ENCODE measurements around the gene ETNPPL.

The ETNPPL gene

GRCh38 chr4:108700081-108700757 is 62.6 kb downstream of the ETNPPL start:
- no peak for TF ChIP-seq POLR2A (IDR thresholded peaks at IDR 0.05; ENCODE audit: low read length)
- TF ChIP-seq GATA1 (IDR thresholded peaks at IDR 0.05; ENCODE audit: low read depth, low read length) = no peak
- DNase-seq = no peak

- TF ChIP-seq POLR2A (IDR thresholded peaks at IDR 0.05; ENCODE audit: low read length) (no peak), GATA1 (IDR thresholded peaks at IDR 0.05; ENCODE audit: low read depth, low read length) (no peak)
- no peak for DNase-seq
Observed at GRCh38 chr4:108696160-108696559, 66.7 kb downstream of the ETNPPL start.

- TF ChIP-seq GATA1 (IDR thresholded peaks at IDR 0.05; ENCODE audit: low read depth, low read length) (no peak), POLR2A (IDR thresholded peaks at IDR 0.05; ENCODE audit: low read length) (no peak)
Observed at GRCh38 chr4:108695062-108695461, 67.8 kb downstream of the ETNPPL start.

GRCh38 chr4:108694423-108694822 is 68.4 kb downstream of the ETNPPL start:
- no peak for TF ChIP-seq POLR2A (IDR thresholded peaks at IDR 0.05; ENCODE audit: low read length)
- no peak for TF ChIP-seq GATA1 (IDR thresholded peaks at IDR 0.05; ENCODE audit: low read depth, low read length)
- no peak for DNase-seq

More at GRCh38 chr4:108695062-108695461, 67.8 kb downstream of the ETNPPL start:
- peak; percentile 12 to 40 for DNase-seq

GRCh38 chr4:108693819-108694218 is 69.0 kb downstream of the ETNPPL start:
- DNase-seq = no peak
- TF ChIP-seq GATA1 (IDR thresholded peaks at IDR 0.05; ENCODE audit: low read depth, low read length) (no peak), POLR2A (IDR thresholded peaks at IDR 0.05; ENCODE audit: low read length) (no peak)

- TF ChIP-seq GATA1 (IDR thresholded peaks at IDR 0.05; ENCODE audit: low read depth, low read length) = no peak
- no peak for TF ChIP-seq POLR2A (IDR thresholded peaks at IDR 0.05; ENCODE audit: low read length)
Observed at GRCh38 chr4:108693211-108693610, 69.6 kb downstream of the ETNPPL start.

More at GRCh38 chr4:108693211-108693610, 69.6 kb downstream of the ETNPPL start:
- DNase-seq = no peak
